CD4-positive, alpha-beta T cell (primary cell): ENCODE measurements around the gene RANBP3L. TPM values are rescaled to one million over a fixed set of nuclear protein-coding genes. Genes with fewer than 3 reads are reported as not detected.

Experiments used
- ATAC-seq: fragments of 200-7000 bp; cut with Tn5 transposase; one replicate; pipeline ENCODE4 v1.10.0; 2022; ENCODE audit warnings: mild to moderate bottlenecking; ENCODE audit not compliant: poor library complexity
- CTCF ChIA-PET: fragments of 350-600 bp; sonication (Branson Sonifier 250); formaldehyde crosslinking; loops from one replicate; lab custom pipeline; 2021; ENCODE audit warnings: antibody characterized with exemption, inconsistent platforms; lab: Charles Lee
- POLR2A ChIA-PET: fragments of 350-600 bp; sonication (Branson Sonifier 250); formaldehyde crosslinking; loops from one replicate; lab custom pipeline; 2021; ENCODE audit warnings: antibody characterized with exemption, inconsistent platforms; lab: Charles Lee
- DNase-seq, 14 experiments: peaks; one replicate each; pipeline ENCODE4 v3.0.0-alpha.2; 2013 to 2020; ENCODE audit warnings: mixed read lengths in 2 of 14
- H3K27ac ChIP-seq, 2 donors: one replicate each; pipeline versions ENCODE4 v1.5.1 to v1.7.0; 2013; ENCODE audit warnings: low read length in 2 of 2, low read depth in 1 of 2, mild to moderate bottlenecking in 1 of 2
- H3K27me3 ChIP-seq, 2 experiments: 1 replicate in 1 of 2; 2 replicates in 1 of 2; pipeline versions ENCODE4 v1.6.1 to v1.7.0; 2013; ENCODE audit warnings: low read length in 2 of 2, control low read depth in 1 of 2, mild to moderate bottlenecking in 1 of 2, moderate library complexity in 1 of 2; ENCODE audit not compliant: insufficient read depth in 2 of 2, control insufficient read depth in 1 of 2
- H3K36me3 ChIP-seq: one replicate; pipeline ENCODE4 v1.6.1; 2013; ENCODE audit warnings: low read length, control low read depth; ENCODE audit not compliant: insufficient read depth
- H3K4me1 ChIP-seq: one replicate; pipeline ENCODE4 v1.6.1; 2013; ENCODE audit warnings: low read length, control low read depth; ENCODE audit not compliant: insufficient read depth
- H3K4me3 ChIP-seq: one replicate; pipeline ENCODE4 v1.5.1; 2013; ENCODE audit warnings: mild to moderate bottlenecking, low read length, moderate library complexity
- H3K9me3 ChIP-seq, 2 experiments: 1 replicate in 1 of 2; 2 replicates in 1 of 2; pipeline versions ENCODE4 v1.6.1 to v1.7.0; 2013; ENCODE audit warnings: low read length in 2 of 2, mild to moderate bottlenecking in 2 of 2, control low read depth in 1 of 2, moderate library complexity in 1 of 2; ENCODE audit not compliant: control insufficient read depth in 1 of 2, insufficient read depth in 1 of 2
- H3K27ac Mint-ChIP-seq: one replicate; pipeline ENCODE4 v1.8.0; 2020; ENCODE audit warnings: mixed read lengths
- H3K27me3 Mint-ChIP-seq: one replicate; pipeline ENCODE4 v1.8.0; 2021; ENCODE audit warnings: mixed read lengths
- H3K36me3 Mint-ChIP-seq: one replicate; pipeline ENCODE4 v1.8.0; 2021; ENCODE audit warnings: low read depth, mixed read lengths
- H3K4me1 Mint-ChIP-seq: one replicate; pipeline ENCODE4 v1.8.0; 2021; ENCODE audit warnings: low read depth, mixed read lengths
- H3K4me3 Mint-ChIP-seq: one replicate; pipeline ENCODE4 v1.8.0; 2020; ENCODE audit warnings: mild to moderate bottlenecking, mixed read lengths
- H3K9me3 Mint-ChIP-seq: one replicate; pipeline ENCODE4 v1.8.0; 2020; ENCODE audit warnings: mixed read lengths
- CTCF ChIP-seq: fragments of 200-600 bp; IDR thresholded peaks from one replicate; pipeline ENCODE4 v1.8.0; 2022; ENCODE audit warnings: antibody characterized with exemption, mild to moderate bottlenecking
- intact Hi-C, 2 experiments: fragments of 100-400 bp; cut with DNase I in 1 of 2; cut with micrococcal nuclease in 1 of 2; formaldehyde crosslinking; loops; one replicate each; pipeline versions ENCODE4 v1.15.1 to v1.9.0; 2023 to 2025; cut with DNase I, micrococcal nuclease
- total RNA-seq, 174 experiments: library from RNA in 2 of 174; stranded (reverse) in 2 of 174; gene quantifications; one replicate each; pipeline ENCODE4 v1.2.3 and lab custom pipeline; 2021 to 2026

The RANBP3L gene
- total RNA-seq, 2 experiments from 2014 or later: not detected

DNA sequence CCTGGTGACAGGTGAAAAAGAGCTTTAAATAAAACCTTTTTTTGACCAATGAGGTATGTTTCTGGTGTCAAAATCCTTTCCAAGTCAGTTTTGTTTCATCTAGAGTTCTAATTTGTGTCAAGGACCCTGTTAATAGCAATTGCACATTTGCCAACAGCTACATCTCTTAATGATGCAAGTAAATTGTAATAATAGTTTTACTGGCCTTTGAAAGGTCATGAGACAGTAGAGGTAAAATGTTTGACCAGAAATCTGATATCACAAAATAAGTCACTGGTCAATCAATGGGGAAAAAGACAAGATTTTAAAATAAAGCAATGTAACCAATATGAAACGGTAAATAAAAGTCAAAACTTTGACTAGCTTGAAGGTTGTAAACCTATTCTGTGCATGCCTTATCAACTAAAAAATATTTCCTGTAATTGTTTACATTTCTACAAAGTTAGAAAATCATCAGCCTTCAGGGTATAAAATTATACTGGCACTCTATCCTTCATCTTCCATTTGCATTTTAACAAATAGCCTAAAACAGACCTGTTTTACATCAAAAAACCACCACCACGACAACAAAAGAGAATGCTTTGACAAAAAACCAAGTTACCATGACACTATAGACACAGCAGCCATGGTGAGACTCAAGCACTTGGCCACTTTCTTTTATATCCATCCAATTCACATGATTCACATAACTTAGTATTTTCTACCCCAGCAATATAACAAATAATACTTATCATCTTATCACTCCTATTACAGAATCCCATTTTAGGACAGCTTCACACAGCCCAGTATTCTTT, 63.0 kb downstream of the RANBP3L start:
- Histone ChIP-seq H3K27ac (no peak overlapping the region), H3K36me3 (no peaks in the 10 kb centered on the region), H3K4me1 (peaks cover 22% of the 10 kb centered on the region), H3K9me3 (no peaks in the 10 kb centered on the region), H3K4me3 (no peak overlapping the region), H3K27me3 (no peaks in the 10 kb centered on the region)
- no peaks in the 10 kb centered on the region for H3K9me3 Mint-ChIP-seq
- intact Hi-C loops: loop anchor here in 1 of 2 experiments (10.0 kb wide), 1 partner anchor 624 kb away; the partner anchor contains the start of gene SPEF2
- peaks cover 58% of the 10 kb centered on the region for H3K4me1 Mint-ChIP-seq
- peak overlapping the region; percentile 85 for H3K27ac Mint-ChIP-seq
- TF ChIP-seq CTCF: no peak
- no peaks in the 10 kb centered on the region for H3K27me3 Mint-ChIP-seq
- DNase-seq (no peak), ATAC-seq (no peak)
- CTCF ChIA-PET: no interaction called here
- peaks cover 4% of the 10 kb centered on the region for H3K36me3 Mint-ChIP-seq
- POLR2A ChIA-PET: interaction anchor here (0.6 to 1.5 kb wide), 2 partner anchors 11 to 88 kb away, joined by 4 to 6 read pairs; partner anchors contain the start of genes LMBRD2 and SKP2
- H3K4me3 Mint-ChIP-seq: peak overlapping the region; percentile 34

DNA sequence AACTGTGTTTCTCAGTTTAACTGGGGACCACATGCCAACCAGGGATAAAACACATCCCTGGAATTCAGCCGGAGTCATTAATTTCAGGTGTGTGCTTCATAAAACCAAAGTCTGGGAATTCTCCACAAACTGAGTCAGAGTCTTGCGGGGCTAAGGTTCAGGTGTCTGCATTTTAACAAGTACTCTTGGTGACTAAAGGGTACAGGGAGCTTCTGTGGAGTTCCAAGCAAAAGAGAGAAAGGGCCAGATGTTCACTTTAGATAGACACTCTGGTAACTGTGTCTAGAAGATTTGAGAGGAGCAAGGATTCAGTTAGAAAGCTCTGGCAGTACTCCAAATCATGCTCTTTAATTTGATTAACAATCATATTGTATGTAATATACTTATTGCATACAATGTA, 64.0 kb downstream of the RANBP3L start:
- Histone ChIP-seq H3K9me3 (no peaks in the 10 kb centered on the region), H3K36me3 (no peaks in the 10 kb centered on the region), H3K4me1 (peaks cover 18% of the 10 kb centered on the region), H3K27me3 (no peaks in the 10 kb centered on the region), H3K27ac (no peak overlapping the region), H3K4me3 (no peak overlapping the region)
- CTCF ChIA-PET: no interaction called here
- POLR2A ChIA-PET: interaction anchor here (1.3 kb wide), 1 partner anchor 86 kb away, joined by 3 read pairs; the partner anchor contains the start of gene SKP2
- peak overlapping the region; percentile 40 for H3K27ac Mint-ChIP-seq
- H3K4me3 Mint-ChIP-seq: no peak overlapping the region
- no peak for TF ChIP-seq CTCF
- intact Hi-C loops: loop anchor here in 1 of 2 experiments (10.0 kb wide), 1 partner anchor 623 kb away; the partner anchor contains the start of gene SPEF2
- ATAC-seq: no peak
- no peaks in the 10 kb centered on the region for H3K27me3 Mint-ChIP-seq
- peaks cover 4% of the 10 kb centered on the region for H3K36me3 Mint-ChIP-seq
- H3K4me1 Mint-ChIP-seq: peaks cover 55% of the 10 kb centered on the region
- H3K9me3 Mint-ChIP-seq: no peaks in the 10 kb centered on the region
- DNase-seq: no peak

GRCh38 chr5:36236801-36237200, 64.9 kb downstream of the RANBP3L start:
- Histone ChIP-seq H3K4me1 (peaks cover 10% of the 10 kb centered on the region), H3K27me3 (no peaks in the 10 kb centered on the region), H3K4me3 (no peak overlapping the region), H3K27ac (no peak overlapping the region), H3K9me3 (no peaks in the 10 kb centered on the region), H3K36me3 (no peaks in the 10 kb centered on the region)
- ChIA-PET POLR2A (interaction anchor here (1.3 kb wide), 1 partner anchor 85 kb away, joined by 3 read pairs; the partner anchor contains the start of gene SKP2), CTCF (interaction anchor here (1.3 kb wide), 1 partner anchor 20 kb away, joined by 3 read pairs; no protein-coding TSS in a partner anchor)
- intact Hi-C loops: loop anchor here in 1 of 2 experiments (10.0 kb wide), 1 partner anchor 622 kb away; the partner anchor contains the start of gene SPEF2
- Mint-ChIP-seq H3K36me3 (peaks cover under 1% of the 10 kb centered on the region), H3K27me3 (no peaks in the 10 kb centered on the region), H3K9me3 (no peaks in the 10 kb centered on the region), H3K4me3 (no peak overlapping the region), H3K4me1 (peaks cover 49% of the 10 kb centered on the region), H3K27ac (no peak overlapping the region)
- ATAC-seq: no peak
- DNase-seq: no peak
- no peak for TF ChIP-seq CTCF
